ENCODE measurements around the gene MYO5B.

MYO5B gene

GRCh38 chr18:49886891-49887764, 307.8 kb downstream of the MYO5B start:
- Mint-ChIP-seq H3K4me3 (no peak overlapping the region), H3K4me1 (no peaks in the 10 kb centered on the region), H3K27ac (no peak overlapping the region), H3K36me3 (no peaks in the 10 kb centered on the region), H3K9me3 (no peaks in the 10 kb centered on the region), H3K27me3 (no peaks in the 10 kb centered on the region)

GRCh38 chr18:49884959-49885358, 310.0 kb downstream of the MYO5B start:
- Mint-ChIP-seq H3K9me3 (no peaks in the 10 kb centered on the region), H3K4me3 (no peak overlapping the region), H3K36me3 (no peaks in the 10 kb centered on the region), H3K27me3 (no peaks in the 10 kb centered on the region), H3K4me1 (no peaks in the 10 kb centered on the region), H3K27ac (no peak overlapping the region)

- Mint-ChIP-seq H3K36me3 (no peaks in the 10 kb centered on the region), H3K4me1 (no peaks in the 10 kb centered on the region), H3K27me3 (no peaks in the 10 kb centered on the region), H3K4me3 (no peak overlapping the region), H3K9me3 (no peaks in the 10 kb centered on the region), H3K27ac (no peak overlapping the region)
Observed at GRCh38 chr18:49884465-49884864, 310.5 kb downstream of the MYO5B start.

- Mint-ChIP-seq H3K27ac (no peak overlapping the region), H3K4me3 (no peak overlapping the region), H3K27me3 (peaks cover 3% of the 10 kb centered on the region), H3K4me1 (no peaks in the 10 kb centered on the region), H3K9me3 (no peaks in the 10 kb centered on the region), H3K36me3 (no peaks in the 10 kb centered on the region)
Observed at GRCh38 chr18:49880661-49881060, 314.3 kb downstream of the MYO5B start.

- Mint-ChIP-seq H3K27me3 (peaks cover 3% of the 10 kb centered on the region), H3K27ac (no peak overlapping the region), H3K9me3 (no peaks in the 10 kb centered on the region), H3K4me1 (no peaks in the 10 kb centered on the region), H3K4me3 (no peak overlapping the region), H3K36me3 (no peaks in the 10 kb centered on the region)
Observed at GRCh38 chr18:49879271-49879580, 315.7 kb downstream of the MYO5B start.

GRCh38 chr18:49878567-49879270, 316.2 kb downstream of the MYO5B start:
- no peak overlapping the region for H3K4me3 Mint-ChIP-seq
- peaks cover 3% of the 10 kb centered on the region for H3K27me3 Mint-ChIP-seq
- H3K4me1 Mint-ChIP-seq, result no peaks in the 10 kb centered on the region
- H3K9me3 Mint-ChIP-seq, result no peaks in the 10 kb centered on the region
- H3K27ac Mint-ChIP-seq, result no peak overlapping the region
- H3K36me3 Mint-ChIP-seq, result no peaks in the 10 kb centered on the region

- H3K9me3 Mint-ChIP-seq, result no peaks in the 10 kb centered on the region
- H3K4me3 Mint-ChIP-seq, result no peak overlapping the region
- H3K27ac Mint-ChIP-seq, result no peak overlapping the region
- no peaks in the 10 kb centered on the region for H3K4me1 Mint-ChIP-seq
- H3K36me3 Mint-ChIP-seq, result no peaks in the 10 kb centered on the region
- H3K27me3 Mint-ChIP-seq, result peaks cover 3% of the 10 kb centered on the region
Observed at GRCh38 chr18:49878015-49878414, 316.9 kb downstream of the MYO5B start.

GRCh38 chr18:49876536-49876935, 318.4 kb downstream of the MYO5B start:
- H3K27me3 Mint-ChIP-seq, result peaks cover 3% of the 10 kb centered on the region
- no peaks in the 10 kb centered on the region for H3K36me3 Mint-ChIP-seq
- no peak overlapping the region for H3K4me3 Mint-ChIP-seq
- H3K9me3 Mint-ChIP-seq, result no peaks in the 10 kb centered on the region
- no peak overlapping the region for H3K27ac Mint-ChIP-seq
- no peaks in the 10 kb centered on the region for H3K4me1 Mint-ChIP-seq

- Mint-ChIP-seq H3K36me3 (no peaks in the 10 kb centered on the region), H3K27ac (no peak overlapping the region), H3K4me1 (no peaks in the 10 kb centered on the region)
Observed at GRCh38 chr18:49875783-49876182, 319.2 kb downstream of the MYO5B start.

GRCh38 chr18:49875155-49875554, 319.8 kb downstream of the MYO5B start:
- Mint-ChIP-seq H3K4me1 (no peaks in the 10 kb centered on the region), H3K27me3 (peaks cover 3% of the 10 kb centered on the region), H3K27ac (no peak overlapping the region), H3K9me3 (no peaks in the 10 kb centered on the region), H3K36me3 (no peaks in the 10 kb centered on the region), H3K4me3 (no peak overlapping the region)

More at GRCh38 chr18:49875783-49876182, 319.2 kb downstream of the MYO5B start:
- Mint-ChIP-seq H3K4me3 (no peak overlapping the region), H3K9me3 (no peaks in the 10 kb centered on the region), H3K27me3 (peaks cover 3% of the 10 kb centered on the region)

GRCh38 chr18:49874238-49874637, 320.7 kb downstream of the MYO5B start:
- peaks cover 3% of the 10 kb centered on the region for H3K27me3 Mint-ChIP-seq
- H3K4me1 Mint-ChIP-seq, result no peaks in the 10 kb centered on the region
- no peak overlapping the region for H3K27ac Mint-ChIP-seq
- H3K9me3 Mint-ChIP-seq, result no peaks in the 10 kb centered on the region
- no peak overlapping the region for H3K4me3 Mint-ChIP-seq
- no peaks in the 10 kb centered on the region for H3K36me3 Mint-ChIP-seq

GRCh38 chr18:49869354-49869753, 325.6 kb downstream of the MYO5B start:
- H3K27me3 Mint-ChIP-seq, result peaks cover 2% of the 10 kb centered on the region
- H3K4me1 Mint-ChIP-seq, result no peaks in the 10 kb centered on the region
- no peak overlapping the region for H3K27ac Mint-ChIP-seq
- H3K36me3 Mint-ChIP-seq, result no peaks in the 10 kb centered on the region
- H3K4me3 Mint-ChIP-seq, result no peak overlapping the region
- no peaks in the 10 kb centered on the region for H3K9me3 Mint-ChIP-seq

- Mint-ChIP-seq H3K9me3 (no peaks in the 10 kb centered on the region), H3K27me3 (peaks cover 2% of the 10 kb centered on the region), H3K4me1 (no peaks in the 10 kb centered on the region), H3K4me3 (no peak overlapping the region), H3K27ac (no peak overlapping the region), H3K36me3 (no peaks in the 10 kb centered on the region)
Observed at GRCh38 chr18:49866680-49867079, 328.3 kb downstream of the MYO5B start.

- H3K27ac Mint-ChIP-seq, result no peak overlapping the region
- H3K4me1 Mint-ChIP-seq, result no peaks in the 10 kb centered on the region
- no peaks in the 10 kb centered on the region for H3K9me3 Mint-ChIP-seq
- no peaks in the 10 kb centered on the region for H3K36me3 Mint-ChIP-seq
- peaks cover 2% of the 10 kb centered on the region for H3K27me3 Mint-ChIP-seq
- H3K4me3 Mint-ChIP-seq, result no peak overlapping the region
Observed at GRCh38 chr18:49865401-49865800, 329.5 kb downstream of the MYO5B start.

GRCh38 chr18:49863769-49864621, 331.0 kb downstream of the MYO5B start:
- Mint-ChIP-seq H3K4me1 (no peaks in the 10 kb centered on the region), H3K27ac (no peak overlapping the region), H3K9me3 (no peaks in the 10 kb centered on the region), H3K4me3 (no peak overlapping the region), H3K36me3 (no peaks in the 10 kb centered on the region), H3K27me3 (peaks cover 2% of the 10 kb centered on the region)
